DOHH2 (cell line): ENCODE measurements around the gene UNC5A.

ENCODE experiments used
- CTCF ChIP-seq: fragments of 200-600 bp; sonication (generic); IDR thresholded peaks from one replicate; pipeline ENCODE4 v1.5.1; 2014; ENCODE audit warnings: antibody characterized with exemption, mild to moderate bottlenecking, low read depth, low read length; ENCODE audit not compliant: poor library complexity, severe bottlenecking
- EZH2phosphoT487 ChIP-seq: fragments of 200-600 bp; sonication (generic); IDR thresholded peaks from 2 replicates; pipeline ENCODE4 v1.6.1; 2017; ENCODE audit warnings: borderline replicate concordance, mild to moderate bottlenecking, antibody characterized with exemption, low read length, moderate library complexity, mixed read lengths

- TF ChIP-seq CTCF (no peak), EZH2phosphoT487 (no peak)
Observed at GRCh38 chr5:176781638-176782570, 28.5 kb upstream of the UNC5A start.
